GM19025 (cell line): ENCODE measurements around the gene NEDD4L.

ENCODE experiments used
- ATAC-seq: cut with Tn5 transposase; IDR thresholded peaks from one replicate; pipeline ENCODE4 v1.9.1; 2021; ENCODE audit warnings: mild to moderate bottlenecking, low read depth, moderate library complexity; ENCODE audit not compliant: unreplicated experiment

Gene NEDD4L

DNA sequence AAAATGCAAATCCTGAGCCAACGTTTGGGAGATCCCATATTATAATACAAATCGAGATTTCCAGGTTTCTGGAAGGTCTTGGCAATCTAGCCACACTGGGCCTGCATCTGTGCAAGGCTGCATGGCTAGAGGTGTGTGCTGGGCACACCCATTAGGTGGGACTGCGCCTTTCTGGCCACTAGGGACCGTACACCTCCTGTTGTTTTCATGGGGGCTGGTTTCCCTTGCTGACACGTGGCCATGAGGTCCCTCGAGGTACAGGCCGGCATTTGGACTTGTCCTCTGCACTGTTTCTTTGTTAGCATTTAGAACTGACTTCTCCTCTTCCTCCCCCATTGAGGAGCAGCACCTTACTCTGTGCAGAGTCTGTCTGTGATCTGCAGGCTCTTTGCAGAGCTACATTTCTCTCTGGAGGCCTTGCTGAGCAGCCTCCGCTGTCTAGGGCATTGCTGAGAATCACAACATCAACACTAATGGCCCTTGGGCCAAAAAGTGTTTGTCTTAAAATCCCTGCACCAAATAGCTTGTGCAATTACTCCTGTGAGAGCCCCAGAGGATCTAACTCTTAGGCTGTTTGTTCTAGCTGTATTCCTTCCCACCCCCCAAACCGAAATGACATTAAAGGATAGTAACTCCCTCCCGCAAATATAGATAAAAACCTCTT, 131.2 kb downstream of the NEDD4L start:
- ATAC-seq = no peak

- no peak for ATAC-seq
These were observed 131.8 kb downstream of the NEDD4L start for GRCh38 chr18:58175786-58176176.

DNA sequence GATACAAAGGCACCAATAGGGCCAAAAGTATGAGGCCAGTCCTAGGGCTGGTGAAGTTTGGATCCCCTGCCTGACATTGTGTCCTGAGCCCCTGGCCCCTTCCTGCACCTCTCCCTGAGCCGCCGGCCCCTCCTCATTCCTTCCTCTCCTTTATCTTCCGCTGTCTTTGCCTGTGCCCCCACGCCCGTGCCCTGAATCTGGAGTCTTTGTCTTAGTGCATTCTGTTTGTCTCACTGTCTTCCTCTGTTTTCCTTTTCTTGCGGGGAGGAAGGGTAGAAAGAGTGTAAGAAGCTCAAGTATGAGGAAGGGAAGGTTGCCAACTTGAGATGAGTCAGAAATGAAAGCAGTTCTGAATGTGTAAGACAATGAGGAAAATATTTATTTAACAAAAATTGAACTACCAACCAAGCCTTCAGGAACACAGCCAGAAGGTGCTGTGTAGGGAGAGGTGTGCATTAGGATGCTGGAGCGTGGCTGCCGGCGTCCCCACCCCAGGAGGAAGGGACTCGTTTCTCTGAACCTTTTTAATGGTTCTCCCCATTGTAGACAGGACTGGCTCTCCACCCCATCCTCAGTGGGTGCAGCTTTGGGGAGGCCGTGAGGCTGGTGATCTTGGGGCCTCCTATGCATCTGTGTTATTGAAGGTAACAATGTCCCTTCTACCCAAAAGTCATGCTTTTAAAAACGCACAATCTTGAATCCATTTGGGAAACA, 133.1 kb downstream of the NEDD4L start:
- ATAC-seq = no peak

- no peak for ATAC-seq
These were observed 134.0 kb downstream of the NEDD4L start for GRCh38 chr18:58177896-58178470.

DNA sequence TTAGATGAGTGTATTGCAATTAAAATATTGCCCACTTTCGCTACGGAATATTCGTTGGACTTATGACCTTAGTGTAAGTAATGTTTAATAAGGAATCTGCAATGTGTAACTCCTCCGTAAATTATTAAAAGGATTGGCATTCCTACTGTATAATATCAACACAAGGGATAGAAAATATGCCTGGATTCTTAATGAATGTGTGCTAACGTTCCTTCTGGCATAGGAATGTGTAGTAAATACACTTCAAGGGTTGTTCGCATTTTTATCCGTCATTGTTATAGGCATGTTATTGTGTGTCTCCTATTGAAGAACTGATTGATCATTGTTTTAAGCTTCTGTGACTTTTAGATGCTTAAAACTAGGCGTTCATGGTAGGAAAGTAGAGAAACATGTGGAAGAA, 134.5 kb downstream of the NEDD4L start:
- no peak for ATAC-seq

DNA sequence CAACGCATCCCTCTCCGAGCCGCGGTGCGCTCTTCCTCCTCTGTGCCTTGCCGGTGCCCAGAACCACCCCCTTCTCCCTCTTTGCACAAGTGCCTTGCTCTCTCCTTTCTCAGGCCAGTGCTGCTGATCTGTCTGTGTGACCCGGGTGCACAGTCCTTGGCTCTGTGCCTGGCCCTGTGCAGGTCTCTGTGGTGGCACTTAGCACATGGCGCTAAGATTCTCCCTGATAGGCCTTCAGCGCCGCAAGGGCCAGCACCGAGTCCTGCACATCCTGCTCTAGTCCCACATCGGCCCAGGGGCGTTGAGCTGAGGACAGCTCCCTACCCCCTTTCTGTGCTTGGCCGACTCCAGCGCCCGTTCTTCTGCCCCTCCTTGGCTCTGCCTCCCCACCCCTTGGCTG, 136.1 kb downstream of the NEDD4L start:
- no peak for ATAC-seq

GRCh38 chr18:58180738-58181353, 136.8 kb downstream of the NEDD4L start:
- ATAC-seq = no peak

GRCh38 chr18:58181988-58182387, 138.0 kb downstream of the NEDD4L start:
- no peak for ATAC-seq

GRCh38 chr18:58183226-58183625, 139.2 kb downstream of the NEDD4L start:
- ATAC-seq = no peak

GRCh38 chr18:58186258-58186948, 142.4 kb downstream of the NEDD4L start:
- no peak for ATAC-seq

DNA sequence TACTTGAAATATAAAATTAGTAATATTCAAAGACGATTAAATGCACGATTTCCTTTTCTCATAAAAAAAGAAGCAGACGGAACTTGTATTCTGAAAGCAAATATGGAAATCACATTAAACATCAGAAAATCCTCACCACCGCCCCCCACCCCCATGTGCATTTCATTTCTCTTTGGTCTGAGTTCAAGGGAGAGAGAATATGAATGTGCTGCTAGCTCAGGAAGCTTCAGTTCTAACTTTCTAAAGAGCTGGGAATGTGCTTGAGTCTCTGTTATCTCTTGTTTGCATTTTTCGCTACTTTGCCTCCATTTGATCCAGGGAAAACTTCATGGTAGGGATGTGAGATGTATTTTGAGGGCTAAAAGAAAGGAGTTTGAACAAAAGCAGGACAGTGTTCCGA, 143.6 kb downstream of the NEDD4L start:
- ATAC-seq = no peak

DNA sequence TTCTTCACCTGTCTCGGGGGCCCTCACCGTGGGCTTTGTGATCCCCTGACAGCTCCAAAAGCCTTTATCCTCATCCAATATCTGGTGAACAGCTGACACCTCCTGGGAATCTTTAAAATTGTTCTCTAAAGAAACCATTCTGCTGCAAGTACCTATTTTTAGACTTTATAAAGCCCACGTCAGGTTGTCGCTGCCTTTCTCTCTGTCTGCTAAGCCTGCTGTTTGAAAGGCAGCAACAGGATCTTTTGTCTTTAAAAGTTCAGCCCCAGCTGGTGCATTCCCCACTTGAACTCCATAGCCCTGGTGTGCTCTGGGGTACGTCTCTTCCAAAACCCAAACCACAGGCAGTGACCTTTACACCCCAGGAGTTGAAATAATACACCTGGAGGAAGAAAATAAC, 145.0 kb downstream of the NEDD4L start:
- no peak for ATAC-seq

DNA sequence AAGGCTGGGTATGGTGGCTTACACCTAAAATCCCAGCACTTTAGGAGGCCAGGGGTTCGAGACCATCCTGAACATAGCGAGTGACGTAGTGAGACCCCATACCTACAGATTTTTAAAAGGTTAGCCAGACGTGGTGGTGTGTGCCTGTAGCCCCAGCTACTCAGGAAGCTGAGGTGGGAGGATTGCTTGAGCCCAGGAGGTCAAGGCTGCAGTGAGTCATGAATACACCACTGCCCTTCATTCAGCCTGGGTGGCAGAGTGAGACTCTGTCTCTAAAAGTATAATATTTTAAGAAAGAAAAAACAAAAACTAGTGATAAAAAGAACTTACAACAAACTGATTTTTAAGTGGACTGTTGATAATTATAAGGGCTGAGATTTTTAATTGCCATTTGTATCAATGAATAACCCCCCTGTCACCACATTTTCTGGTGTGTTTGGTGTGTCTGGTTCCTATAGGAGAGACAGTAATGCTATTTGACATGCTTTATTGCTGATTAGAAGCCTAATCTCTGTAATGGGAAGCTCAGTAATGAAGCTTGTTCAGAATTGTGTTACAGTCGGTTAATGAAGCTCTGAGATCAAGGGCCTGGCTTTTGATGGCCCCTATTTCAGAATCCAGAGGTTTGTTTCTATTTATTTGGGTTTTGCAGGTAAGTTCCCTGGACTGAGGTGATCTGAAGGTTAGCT, 147.0 kb downstream of the NEDD4L start:
- no peak for ATAC-seq

- no peak for ATAC-seq
These were observed 147.6 kb downstream of the NEDD4L start for GRCh38 chr18:58191626-58192025.

DNA sequence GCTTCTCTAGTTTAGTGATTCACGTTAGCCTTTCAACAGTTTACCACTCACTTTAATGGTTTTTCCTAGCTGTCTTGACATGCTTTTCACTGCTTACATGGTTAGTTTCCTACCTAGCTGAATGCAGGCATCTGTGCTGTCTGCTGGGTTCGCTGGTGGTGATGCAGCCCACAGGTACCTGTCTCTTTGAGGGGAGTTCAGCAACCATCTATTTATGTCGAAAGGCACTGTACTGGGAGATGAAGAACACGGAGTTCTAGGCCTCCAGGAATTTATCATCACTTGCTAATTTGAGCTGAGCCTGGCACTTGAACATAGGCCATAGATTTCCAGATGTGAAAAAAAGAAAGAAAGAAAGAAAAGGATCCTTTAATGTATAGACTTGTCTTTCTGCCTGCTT, 148.5 kb downstream of the NEDD4L start:
- no peak for ATAC-seq

DNA sequence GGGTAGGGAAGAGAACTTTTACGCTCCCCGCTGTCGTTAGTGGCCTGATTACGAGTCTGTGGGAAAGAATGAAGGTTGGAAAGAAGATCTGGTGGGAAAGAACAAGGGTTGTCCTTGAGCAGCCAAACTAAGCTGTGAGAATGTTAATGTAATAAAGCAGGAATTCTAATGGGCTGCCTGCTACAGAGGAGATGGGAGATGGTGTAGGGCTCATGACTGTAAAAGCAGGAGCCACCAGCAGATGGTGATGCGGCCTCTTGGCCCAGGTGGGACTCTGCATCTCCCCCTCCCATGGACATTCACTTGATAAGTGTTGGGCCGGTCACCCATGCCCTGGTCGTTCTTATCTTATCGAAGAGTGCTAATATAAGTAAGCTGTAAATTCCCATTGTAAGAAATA, 150.0 kb downstream of the NEDD4L start:
- ATAC-seq = no peak

GRCh38 chr18:58195278-58195765, 151.3 kb downstream of the NEDD4L start:
- ATAC-seq = no peak

GRCh38 chr18:58196164-58196563, 152.1 kb downstream of the NEDD4L start:
- no peak for ATAC-seq

DNA sequence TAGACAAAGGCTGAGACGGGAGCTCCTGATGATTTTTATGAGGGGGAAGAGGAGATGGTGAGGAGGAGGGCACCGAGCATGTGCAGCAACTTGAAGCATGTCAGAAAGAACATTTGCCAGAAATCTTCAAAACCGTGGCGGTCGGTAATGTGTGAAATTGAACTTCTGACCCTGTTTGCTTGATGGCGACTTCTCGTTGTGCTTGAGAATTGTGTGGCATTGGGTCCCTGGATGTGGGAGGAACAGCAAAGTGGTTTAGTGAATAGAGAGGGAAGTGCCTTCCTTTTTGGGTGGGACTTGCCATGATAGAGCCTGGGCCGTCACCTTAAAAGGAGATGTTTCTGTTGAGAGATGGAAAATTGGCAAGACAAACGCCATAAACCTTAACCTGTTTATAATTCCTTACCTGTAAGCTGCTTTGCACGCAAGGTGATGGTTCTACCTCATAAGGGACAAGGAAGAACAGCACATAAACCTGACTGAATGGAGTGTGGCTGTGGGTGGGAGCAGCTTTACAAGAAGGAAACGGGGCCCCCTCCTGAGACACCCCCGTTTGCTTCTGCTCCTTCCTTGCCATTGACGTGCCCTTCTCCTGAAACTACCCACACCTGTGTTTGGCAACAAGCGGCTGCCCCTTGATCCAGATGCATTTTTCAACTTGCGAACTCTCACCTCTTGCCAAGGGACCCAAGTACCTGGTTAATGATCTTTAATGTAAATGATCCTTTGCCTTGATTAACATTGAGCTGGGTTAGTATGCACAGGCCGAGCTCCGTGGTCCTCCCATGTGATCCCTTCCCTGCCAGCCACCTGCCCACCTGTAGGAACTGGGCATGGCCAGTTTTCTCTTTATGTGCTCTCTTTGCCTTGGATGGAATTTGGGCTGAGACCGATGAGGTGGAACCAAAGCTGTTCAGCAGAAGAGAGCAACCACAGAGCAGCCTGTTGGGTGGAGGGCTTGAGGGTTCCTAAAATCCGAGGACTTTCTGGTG, 153.2 kb downstream of the NEDD4L start:
- ATAC-seq = no peak
